ENCODE measurements around the gene CD8B2. TPM values are rescaled to one million over a fixed set of nuclear protein-coding genes. Genes with fewer than 3 reads are reported as not detected.

Gene CD8B2
- total RNA-seq, 1 donor from 2014 or later, result not detected

DNA sequence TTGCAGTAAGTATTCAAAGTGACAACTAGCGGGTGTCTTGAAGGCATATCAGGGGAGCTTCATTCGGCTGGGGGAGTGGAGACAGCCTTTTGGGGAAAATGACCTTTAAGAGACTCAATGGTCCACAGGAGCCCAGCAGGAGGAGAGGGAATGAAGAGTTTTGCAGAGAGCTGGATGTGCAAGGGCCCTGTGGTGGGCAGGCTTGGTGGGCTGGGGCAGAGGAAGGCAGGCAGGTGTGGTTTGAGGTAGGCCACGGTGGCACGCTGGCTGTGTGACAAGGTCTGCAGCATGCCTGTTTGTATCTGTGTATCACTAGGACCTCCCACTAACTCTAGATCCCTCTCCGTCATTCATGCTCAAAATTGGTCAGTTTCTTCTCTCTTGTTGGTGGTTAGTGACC is 53.7 kb downstream of the CD8B2 start:
- DNase-seq (ENCODE audit: low read depth), result no peak
- Histone ChIP-seq H3K36me3 (ENCODE audit: control insufficient read depth, insufficient read depth, low read length) (no peaks in the 10 kb centered on the region), H3K4me3 (ENCODE audit: low read depth, low read length) (no peak overlapping the region), H3K27me3 (ENCODE audit: control insufficient read depth, insufficient read depth, low read length) (peaks cover 3% of the 10 kb centered on the region)
- TF ChIP-seq CTCF (IDR thresholded peaks at IDR 0.05; ENCODE audit: insufficient read depth, low read length, poor library complexity, severe bottlenecking), result no peak

DNA sequence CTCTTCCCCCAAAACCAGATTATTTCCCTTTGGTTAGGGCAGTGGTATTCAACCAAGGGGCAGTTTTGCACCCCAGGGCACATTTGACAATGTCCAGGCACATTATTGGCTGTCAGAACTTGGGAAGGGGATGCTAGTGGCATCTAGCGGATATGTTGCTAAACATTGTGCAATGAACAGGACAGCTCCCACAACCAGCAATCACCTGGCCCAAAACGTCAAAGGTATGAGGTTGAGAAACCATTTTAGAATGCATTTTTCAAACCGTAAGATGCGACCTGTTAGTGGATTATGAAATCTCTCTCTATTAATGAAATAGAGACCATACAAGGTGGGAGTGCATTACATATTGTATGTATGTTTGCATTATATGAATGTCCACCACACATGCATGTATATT is 54.2 kb downstream of the CD8B2 start:
- Histone ChIP-seq H3K4me3 (ENCODE audit: low read depth, low read length) (no peak overlapping the region), H3K27me3 (ENCODE audit: control insufficient read depth, insufficient read depth, low read length) (peaks cover 3% of the 10 kb centered on the region), H3K36me3 (ENCODE audit: control insufficient read depth, insufficient read depth, low read length) (no peaks in the 10 kb centered on the region)
- DNase-seq (ENCODE audit: low read depth), result no peak
- TF ChIP-seq CTCF (IDR thresholded peaks at IDR 0.05; ENCODE audit: insufficient read depth, low read length, poor library complexity, severe bottlenecking), result no peak

DNA sequence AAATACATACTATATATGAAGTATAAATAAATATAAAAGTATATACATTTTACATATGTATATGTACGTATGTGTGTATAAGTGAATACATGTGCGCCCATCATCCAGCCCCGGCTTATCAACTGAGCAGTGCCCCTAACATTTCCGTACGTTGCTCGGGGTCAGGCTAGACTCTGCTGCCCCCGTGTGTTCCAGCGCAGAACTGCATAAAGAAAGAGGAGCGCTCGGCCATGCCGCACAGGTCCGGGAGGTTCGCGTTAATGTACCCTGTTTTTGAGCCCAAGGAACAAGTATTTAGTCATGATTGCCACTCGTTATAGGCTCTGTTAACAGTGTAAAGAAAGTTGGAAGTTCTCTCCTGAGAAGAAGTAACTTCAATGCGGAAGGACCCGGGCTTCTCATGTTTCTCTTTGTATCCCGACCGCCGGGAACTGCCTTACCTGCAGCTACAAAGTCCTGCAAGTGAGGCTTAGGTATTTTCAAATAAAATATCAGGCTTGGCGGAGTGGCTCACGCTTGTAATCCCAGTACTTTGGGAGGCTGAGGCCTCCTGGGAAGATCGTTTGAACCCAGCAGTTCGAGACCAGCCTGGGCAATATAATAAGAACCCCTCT is 55.7 kb downstream of the CD8B2 start:
- Histone ChIP-seq H3K27me3 (ENCODE audit: control insufficient read depth, insufficient read depth, low read length) (peaks cover 3% of the 10 kb centered on the region), H3K4me3 (ENCODE audit: low read depth, low read length) (peak overlapping the region; percentile 21), H3K36me3 (ENCODE audit: control insufficient read depth, insufficient read depth, low read length) (no peaks in the 10 kb centered on the region)
- TF ChIP-seq CTCF (IDR thresholded peaks at IDR 0.05; ENCODE audit: insufficient read depth, low read length, poor library complexity, severe bottlenecking), result peak; percentile 88
- DNase-seq (ENCODE audit: low read depth), result peak; percentile 10

- no peak for TF ChIP-seq CTCF (IDR thresholded peaks at IDR 0.05; ENCODE audit: insufficient read depth, low read length, poor library complexity, severe bottlenecking)
- Histone ChIP-seq H3K27me3 (ENCODE audit: control insufficient read depth, insufficient read depth, low read length) (peaks cover 3% of the 10 kb centered on the region), H3K4me3 (ENCODE audit: low read depth, low read length) (no peak overlapping the region), H3K36me3 (ENCODE audit: control insufficient read depth, insufficient read depth, low read length) (no peaks in the 10 kb centered on the region)
- no peak for DNase-seq (ENCODE audit: low read depth)
These were observed 57.8 kb downstream of the CD8B2 start for GRCh38 chr2:106545007-106545406.

GRCh38 chr2:106546391-106546990 is 59.3 kb downstream of the CD8B2 start:
- H3K36me3 ChIP-seq (ENCODE audit: control insufficient read depth, insufficient read depth, low read length), result no peaks in the 10 kb centered on the region
- no peak for DNase-seq (ENCODE audit: low read depth)
- peaks cover 3% of the 10 kb centered on the region for H3K27me3 ChIP-seq (ENCODE audit: control insufficient read depth, insufficient read depth, low read length)
- H3K4me3 ChIP-seq (ENCODE audit: low read depth, low read length), result no peak overlapping the region
- no peak for TF ChIP-seq CTCF (IDR thresholded peaks at IDR 0.05; ENCODE audit: insufficient read depth, low read length, poor library complexity, severe bottlenecking)
